HG02610 (cell line): ENCODE measurements around the gene GABARAPL1.
"Not testable (repeated sequence)": the region's sequence is repeated elsewhere in the genome, so short reads cannot be mapped to it uniquely, and the experiment has no call there.

Experiments used
- ATAC-seq: cut with Tn5 transposase; IDR thresholded peaks from one replicate; pipeline ENCODE4 v1.9.1; 2021; ENCODE audit warnings: mild to moderate bottlenecking, moderate library complexity; ENCODE audit not compliant: unreplicated experiment

Gene GABARAPL1

DNA sequence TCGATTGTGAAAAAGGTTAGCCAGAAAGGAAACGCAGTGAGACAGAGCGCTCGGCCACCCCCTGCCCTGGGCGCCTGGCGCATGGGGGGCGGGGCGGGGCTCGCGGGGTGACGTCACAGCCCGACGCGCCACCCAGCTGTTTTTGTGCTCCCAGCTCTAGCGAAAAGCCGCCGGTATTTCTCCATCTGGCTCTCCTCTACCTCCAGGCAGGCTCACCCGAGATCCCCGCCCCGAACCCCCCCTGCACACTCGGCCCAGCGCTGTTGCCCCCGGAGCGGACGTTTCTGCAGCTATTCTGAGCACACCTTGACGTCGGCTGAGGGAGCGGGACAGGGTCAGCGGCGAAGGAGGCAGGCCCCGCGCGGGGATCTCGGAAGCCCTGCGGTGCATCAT is at the start of gene GABARAPL1:
Gene GABARAPL1, plus strand, starts transcription at position 139 of the 393 bp plus-strand sequence. Its CDS starts 253 bp downstream, at position 392.
- ATAC-seq: peak; percentile 58

DNA sequence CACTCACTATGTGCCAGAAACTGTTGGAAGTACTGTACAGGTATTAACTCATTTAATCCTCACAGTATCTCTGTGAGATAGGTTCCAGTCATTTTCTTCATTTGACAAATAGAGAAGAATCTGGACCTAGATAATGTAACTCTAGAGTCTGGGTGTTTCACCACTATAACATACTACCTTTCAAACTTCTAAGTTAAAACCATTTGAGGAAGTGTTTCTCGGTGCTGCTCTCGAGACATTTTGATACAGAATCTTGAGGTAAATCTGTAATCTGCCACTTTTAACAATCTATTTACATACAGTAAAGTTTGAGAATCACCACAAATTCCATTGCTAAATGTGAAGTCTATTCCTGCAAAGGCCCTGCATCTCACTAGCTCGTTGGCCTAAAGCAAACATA is 49.6 kb upstream of the GABARAPL1 start:
- no peak for ATAC-seq

DNA sequence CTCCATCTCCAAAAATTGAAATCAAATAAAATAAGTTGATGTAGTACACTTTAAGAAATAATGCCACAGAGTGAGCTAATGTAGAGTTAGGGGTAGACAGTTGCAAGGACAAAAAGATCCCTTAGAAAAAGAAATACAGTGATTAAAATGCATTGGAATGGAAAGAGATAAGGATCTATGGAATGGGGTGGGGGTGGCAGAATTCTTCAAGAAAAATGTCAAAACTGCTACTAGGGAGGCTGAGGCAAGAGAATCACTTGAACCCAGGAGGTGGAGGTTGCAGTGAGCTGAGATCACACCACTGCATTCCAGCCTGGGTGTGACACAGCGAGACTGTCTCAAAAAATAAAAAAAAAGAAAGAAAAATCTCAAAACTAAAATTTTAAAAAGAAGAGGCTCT is 47.3 kb upstream of the GABARAPL1 start:
- ATAC-seq: no peak

DNA sequence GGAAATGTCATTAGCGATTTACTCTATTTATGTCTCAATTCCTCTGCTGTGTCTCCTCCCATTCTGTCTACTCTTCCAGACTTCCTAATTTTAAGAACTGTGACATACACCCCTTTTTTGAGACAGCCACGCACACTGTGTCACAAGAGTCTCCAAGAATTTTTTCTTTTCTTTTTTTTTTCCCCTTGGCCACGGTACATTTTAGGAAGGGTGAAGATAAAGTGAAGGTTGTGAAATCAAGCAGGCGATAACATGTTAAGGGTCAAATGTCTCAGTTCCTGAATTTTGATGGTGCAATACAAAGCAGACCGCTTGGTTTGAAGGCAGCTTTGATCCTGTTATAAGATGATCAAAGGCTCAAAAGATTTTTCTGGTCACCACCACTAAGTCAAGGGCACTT is 45.1 kb upstream of the GABARAPL1 start:
- ATAC-seq: no peak

DNA sequence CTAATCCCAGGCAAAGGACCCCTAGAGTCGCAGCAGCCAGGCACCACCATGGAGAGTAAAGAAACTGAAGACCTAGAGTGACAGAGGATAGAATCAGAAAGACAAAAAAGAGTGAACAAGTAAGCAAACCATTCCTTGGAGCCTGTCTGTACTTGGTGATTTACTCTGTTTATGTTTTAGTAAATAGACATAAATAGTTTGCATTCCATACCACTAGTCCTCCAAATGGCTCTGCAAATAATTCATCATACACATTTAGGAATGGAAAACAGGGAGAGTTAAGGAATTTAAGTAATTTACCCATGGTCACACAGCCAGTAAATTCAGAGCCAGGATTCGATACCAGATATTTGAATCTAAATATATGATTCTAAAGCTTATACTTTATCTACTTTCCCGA is 43.6 kb upstream of the GABARAPL1 start:
- no peak for ATAC-seq

DNA sequence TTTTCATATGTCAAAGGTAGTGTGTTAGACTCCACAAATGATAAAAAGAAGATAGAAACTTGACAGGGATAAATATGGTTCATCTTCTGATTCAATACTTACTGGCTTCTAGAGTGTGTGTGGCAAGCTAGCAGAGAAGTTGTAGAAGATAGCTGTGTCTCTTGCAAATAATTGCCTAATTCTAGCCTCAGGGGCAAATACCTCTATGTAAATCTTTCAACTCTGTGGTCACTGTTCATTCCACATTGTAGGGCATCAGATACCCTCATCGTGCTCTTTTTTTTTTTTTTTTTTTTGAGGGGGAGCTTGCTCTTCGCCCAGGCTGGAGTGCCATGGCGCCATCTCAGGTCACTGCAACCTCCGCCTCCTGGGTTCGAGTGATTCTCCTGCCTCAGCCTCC is 42.5 kb upstream of the GABARAPL1 start:
- no peak for ATAC-seq

DNA sequence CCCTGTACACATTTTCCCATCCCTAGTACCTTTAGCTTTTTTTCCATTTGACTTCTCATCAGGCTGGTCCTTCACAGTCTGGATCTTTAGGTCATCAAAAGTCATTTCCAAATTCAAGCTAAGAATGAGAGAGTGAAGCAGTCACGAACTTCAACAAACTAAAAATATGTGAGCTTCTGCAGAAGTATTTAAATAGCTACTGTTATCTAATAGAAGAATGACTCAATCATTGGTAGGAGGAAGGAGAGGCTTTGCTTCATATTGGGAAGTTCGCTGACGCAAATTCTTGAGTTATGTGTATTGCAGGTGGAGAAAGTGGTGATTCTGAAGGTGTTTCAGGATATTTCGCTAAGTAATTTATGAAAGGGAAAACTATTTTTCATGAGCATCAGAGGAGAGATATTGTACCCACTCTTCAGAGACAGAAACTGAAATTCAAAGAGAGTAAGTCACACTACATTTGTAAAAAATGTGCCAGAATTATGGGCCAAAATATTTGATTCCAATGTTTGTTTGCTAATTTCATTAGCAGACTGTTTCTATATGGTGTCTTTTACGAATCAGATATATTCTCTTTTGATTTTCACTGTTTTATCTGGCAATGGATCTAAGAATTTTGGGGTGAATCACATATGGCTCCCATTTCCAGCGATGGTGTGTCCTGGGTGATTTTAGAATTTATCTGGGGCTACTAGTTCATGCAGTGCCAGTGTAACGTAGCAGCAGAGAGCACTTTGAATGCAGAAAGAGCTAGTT is 40.5 kb upstream of the GABARAPL1 start, which contains the start of gene OLR1:
Gene OLR1, minus strand, starts transcription at position 160 of the 756 bp plus-strand sequence. Its CDS starts 55 bp downstream, at position 105.
- ATAC-seq: no peak

DNA sequence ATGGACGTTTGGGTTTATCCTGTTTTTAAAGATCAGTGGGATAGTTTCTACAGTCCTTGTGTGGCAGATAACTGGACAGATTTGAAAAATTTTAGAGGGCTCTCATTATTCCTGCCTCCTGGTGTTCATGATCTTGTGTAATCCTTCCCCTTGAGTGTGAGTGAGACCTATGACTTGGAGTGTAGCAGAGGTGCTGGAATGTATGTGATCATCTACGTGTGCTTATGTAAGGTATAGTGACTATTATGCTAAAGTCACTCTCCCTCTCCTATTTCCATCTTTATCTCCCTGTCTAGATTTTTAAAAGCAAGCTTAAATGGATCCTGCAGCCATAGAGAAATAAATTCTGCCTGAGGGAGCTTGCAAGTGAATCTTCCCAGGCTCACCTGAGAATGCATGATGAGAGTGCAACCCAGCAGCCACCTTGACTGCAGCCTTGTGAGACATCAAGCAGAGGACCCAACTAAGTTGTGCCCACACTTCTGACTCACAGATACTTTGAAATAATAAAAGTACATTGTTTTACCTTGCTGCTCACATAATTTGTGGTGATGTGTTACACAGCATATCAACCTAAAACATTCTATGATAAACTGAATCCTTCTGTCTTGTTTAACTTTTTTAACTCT is 37.6 kb upstream of the GABARAPL1 start:
- ATAC-seq: no peak

DNA sequence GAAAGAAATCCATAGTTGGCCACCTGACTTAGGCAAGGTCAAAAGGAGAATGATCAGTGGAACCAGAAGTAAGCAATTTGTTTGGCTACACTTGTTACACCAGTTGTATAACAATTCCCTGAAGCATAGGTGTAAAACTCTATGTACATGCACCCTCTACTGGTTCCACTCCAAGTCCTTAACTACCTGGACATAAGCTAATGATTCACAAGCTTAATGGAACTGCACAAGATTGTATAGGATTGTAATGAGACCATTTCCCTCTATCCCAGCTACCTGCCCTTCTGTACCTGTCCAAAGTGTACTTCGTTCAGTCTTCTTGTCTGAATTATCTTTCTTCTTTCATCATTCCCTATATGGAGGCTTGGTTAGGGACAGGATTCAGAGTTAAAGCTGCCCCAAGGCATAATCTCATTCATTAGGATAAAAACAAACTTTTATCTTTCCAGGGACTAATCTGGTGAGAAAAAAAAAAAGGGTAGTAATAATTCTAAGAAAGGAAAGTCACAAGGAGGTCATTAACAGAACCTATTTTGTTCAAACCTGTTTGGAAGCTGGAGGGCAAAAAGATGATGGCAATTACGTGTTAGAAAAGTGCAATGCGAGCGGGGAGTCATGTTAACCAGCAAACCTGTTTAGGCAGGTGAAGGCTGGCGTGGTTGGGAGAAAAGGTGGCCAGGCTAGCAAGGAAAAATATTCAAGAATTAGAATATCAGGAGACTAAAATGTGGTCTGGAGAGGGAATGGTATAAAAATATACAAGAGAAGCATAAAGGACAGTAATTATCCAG is 36.6 kb upstream of the GABARAPL1 start:
- no peak for ATAC-seq

DNA sequence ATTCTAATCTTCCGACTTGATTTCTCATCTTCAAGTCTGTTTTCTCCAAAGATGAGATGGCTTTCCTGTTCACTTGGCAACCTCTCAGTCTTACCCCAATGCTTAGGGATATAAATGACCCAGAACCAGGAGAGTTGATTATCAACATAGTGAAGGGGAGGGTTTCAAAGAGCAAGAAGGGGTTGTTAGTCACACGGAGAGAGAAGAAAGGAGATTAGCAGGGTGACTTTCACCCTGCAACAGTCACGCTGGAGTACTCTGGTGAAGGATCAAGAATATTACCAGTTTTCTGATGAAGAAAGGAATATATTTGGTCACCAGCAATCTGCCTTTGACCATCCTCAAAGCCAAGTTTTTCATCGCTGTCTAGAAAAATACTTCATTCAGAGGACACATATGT is 33.9 kb upstream of the GABARAPL1 start, which contains the start of gene TMEM52B:
Gene TMEM52B, plus strand, starts transcription at position 212 of the 400 bp plus-strand sequence. CDS start 543 bp downstream, outside the sequence.
- ATAC-seq: no peak

DNA sequence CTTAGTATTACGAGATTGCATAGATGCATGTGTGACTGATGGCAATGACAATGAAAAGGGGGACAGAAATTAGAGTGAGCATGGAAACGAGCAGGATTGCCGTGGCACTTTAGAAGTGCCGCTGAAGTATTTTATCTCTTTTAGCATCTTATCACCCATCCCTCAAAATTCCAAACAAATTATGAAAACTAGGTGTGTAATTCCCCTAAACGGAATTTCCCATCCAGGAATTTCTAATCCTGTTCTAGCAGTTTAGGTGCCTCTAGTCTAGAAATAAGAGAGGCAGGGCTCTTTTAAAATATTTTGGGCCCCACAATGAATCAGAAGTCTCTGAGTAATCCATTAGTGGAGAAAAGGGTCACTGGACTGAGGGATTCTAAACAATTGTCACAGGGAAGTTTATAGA is 32.9 kb upstream of the GABARAPL1 start:
- ATAC-seq: no peak

DNA sequence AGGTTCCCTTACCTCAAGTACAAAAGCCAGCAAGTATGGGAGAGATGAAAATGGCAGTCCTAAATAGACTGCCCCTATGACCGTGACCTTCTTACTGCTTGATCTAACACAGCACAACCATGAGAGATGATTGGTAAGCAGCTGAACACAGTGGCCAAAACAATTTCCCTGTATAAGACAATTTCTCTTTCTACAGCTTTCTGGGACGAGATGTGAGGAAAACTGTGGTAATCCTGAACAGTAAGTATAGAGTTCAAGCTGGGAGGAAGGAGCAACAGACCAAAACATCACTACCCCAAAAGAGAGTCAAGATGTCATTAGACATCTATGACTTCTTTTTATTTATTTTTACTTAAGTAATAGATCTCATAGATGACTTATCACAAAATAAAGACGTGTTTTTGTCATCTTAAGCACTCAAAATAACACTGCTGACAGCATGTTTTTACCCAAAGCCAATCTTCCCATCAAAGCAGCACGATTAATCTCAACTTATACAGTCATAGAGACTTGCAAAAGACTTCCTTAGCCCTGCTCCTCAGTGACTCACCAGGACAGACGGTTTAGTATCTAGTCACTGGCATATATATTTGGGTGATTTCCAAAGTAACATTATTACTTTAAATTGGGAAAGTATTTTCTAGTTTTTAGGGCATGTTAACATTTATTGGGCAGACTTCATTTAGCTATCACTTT is 30.2 kb upstream of the GABARAPL1 start:
- ATAC-seq: no peak

DNA sequence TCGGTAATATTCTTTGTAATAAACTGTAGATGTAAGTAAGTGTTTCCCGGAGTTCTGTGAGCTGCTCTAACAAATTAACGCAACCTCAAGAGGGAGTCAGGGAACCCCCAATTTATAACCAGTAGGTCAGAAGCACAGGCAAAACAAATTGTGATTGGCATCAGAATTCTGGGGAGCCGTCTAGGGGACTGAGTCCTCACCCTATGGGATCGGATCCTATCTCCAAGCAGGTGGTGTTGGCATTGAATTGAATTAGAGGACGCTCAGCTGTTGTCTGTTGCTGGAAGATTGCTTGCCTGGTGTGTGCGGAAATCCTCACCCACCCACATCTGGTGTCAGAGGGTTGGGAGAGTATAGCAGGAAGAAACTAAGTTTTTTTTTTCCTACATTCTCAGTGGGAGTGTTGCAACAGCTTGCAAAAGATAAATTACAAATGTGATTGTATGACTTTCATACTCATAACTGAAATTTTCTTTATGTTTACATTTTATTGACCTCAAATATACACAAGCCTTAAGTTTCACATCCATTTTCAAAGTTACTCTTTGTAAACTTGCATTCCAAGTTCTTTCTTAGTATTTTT is 28.3 kb upstream of the GABARAPL1 start:
- ATAC-seq: no peak

DNA sequence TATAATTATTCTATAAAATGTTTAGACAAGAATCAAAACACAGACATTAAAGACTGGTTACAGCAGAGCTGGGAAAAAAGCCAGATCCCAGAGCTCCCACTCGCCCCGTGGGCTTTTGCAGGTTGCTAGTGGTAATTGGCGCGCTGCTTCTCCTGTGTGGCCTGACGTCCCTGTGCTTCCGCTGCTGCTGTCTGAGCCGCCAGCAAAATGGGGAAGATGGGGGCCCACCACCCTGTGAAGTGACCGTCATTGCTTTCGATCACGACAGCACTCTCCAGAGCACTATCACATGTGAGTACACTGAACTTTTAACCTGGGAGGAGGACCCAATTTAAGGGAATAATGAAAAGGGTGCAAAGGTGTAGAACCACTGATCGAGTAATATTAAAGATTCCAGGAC is 26.4 kb upstream of the GABARAPL1 start:
- no peak for ATAC-seq

DNA sequence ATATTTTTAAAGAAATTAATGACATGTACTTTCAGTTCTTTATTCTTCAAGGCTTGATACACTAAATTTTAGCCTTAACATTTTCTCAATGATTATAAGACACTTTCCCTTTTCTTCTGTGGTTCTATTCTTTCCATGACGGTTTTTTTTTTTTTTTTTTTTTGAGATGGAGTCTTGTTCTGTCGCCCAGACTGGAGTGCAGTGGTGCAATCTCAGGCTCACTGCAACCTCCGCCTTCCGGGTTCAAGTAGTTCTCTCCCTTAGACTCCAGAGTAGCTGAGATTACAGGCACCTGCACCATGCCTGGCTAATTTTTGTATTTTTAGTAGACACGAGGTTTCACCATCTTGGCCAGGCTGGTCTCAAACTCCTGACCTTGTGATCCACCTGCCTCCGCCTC is 25.7 kb upstream of the GABARAPL1 start:
- not testable (repeated sequence) for ATAC-seq

DNA sequence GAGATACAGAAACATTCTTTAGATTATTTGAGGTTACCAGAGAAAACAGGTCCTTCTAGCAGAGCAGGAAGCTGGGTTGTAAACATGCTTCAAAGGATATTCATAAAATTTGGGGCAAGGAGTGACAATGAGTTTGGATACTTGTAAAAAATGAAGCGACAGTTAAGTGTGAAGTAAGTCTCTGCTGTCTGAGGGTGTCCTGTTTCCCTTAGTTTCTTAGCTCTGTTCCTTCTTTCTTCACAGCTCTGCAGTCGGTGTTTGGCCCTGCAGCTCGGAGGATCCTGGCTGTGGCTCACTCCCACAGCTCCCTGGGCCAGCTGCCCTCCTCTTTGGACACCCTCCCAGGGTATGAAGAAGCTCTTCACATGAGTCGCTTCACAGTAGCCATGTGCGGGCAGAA is 23.0 kb upstream of the GABARAPL1 start:
- ATAC-seq: no peak

DNA sequence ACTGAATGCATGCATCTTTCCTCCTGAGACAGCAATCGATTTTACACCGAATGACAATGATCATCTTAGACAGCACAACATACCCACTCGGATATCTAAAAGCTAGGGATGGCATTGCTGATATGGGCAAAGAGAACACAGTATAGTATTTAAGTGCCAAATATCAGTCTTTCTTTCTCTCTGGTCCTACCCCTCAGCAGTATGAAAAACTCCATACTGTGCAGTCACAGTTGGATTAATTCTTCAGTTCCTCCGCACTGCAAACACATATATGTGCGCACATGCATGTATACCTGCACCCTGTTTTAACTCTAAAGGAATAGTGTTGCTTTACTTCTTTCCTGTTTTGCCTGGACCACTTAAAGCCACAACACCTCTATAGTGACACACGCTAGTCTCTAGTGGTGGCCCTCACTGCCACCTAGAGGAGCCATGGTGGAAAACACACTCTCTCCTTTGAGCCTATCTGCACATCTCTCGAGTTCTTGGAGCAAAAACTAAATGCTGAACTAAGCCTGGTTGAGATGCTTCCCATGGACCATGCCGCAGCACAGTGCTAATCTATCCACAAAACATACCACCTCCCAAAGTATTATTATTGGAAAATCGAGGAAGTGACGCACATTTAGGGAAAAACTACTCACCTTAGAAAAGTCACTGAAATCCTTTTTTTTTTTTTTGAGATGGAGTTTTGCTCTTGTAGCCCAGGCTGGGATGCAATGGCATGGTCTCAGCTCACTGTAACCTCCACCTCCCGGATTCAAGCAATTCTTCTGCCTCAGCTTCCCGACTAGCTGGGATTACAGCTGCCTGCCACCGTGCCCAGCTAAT is 21.9 kb upstream of the GABARAPL1 start:
- ATAC-seq: peak; percentile 97

DNA sequence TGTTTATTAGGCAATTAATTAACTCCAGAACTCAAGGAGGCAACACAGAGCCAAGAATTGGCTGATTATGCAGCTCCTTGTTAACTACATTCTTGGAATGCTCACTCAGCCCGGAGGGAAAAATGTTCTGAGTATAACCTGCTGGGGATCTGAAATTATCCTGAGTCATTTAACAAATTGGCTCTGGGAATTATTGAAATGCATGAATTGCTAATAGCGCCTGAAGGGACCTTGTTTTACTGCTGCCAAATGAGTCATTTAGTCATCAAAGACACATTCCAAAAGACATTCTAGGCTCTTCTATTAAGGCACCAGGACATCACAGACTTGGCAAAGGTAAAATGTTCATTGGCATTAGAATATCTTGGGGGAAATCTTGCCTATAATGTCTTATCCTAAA is 20.8 kb upstream of the GABARAPL1 start:
- no peak for ATAC-seq

DNA sequence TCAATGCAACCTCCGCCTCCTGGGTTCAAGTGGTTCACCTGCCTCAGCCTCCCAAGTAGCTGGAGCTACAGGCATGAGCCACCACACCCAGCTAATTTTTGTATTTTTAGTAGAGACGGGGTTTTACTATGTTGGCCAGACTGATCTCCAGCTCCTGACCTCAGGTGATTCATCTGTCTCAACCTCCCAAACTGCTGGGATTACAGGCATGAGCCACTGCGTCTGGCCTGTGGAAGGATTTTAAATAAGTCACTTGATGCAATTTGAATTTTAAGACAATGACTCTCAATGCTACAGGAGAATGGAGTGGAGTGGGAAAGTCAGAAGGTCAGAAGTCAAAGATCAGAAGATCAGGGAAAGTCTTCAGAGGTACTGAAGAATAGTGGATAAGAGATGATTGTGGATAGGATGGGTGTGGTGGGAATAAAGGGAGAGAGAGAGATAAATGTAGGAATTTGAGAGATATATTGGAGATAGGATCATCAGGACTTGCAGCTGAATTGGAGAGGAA is 18.5 kb upstream of the GABARAPL1 start:
- no peak for ATAC-seq
